SK-N-MC (cell line): ENCODE measurements around the gene KCNJ18.
"Not testable (repeated sequence)": the region's sequence is repeated elsewhere in the genome, so short reads cannot be mapped to it uniquely, and the experiment has no call there.

ENCODE experiments used
- EZH2 ChIP-seq: fragments of 200-600 bp; sonication (generic); IDR thresholded peaks from one replicate; pipeline ENCODE4 v1.6.1; 2017; ENCODE audit warnings: antibody characterized with exemption
- FOXP2 ChIP-seq: optimal IDR thresholded peaks from 2 replicates; pipeline ENCODE3; 2011; ENCODE audit warnings: mild to moderate bottlenecking, moderate library complexity; ENCODE audit not compliant: insufficient read depth; ENCODE audit errors: extremely low read length, control extremely low read depth
- POLR2AphosphoS5 ChIP-seq: IDR thresholded peaks from 2 replicates; pipeline ENCODE4 v1.6.1; 2012; ENCODE audit warnings: mild to moderate bottlenecking, low read depth, low read length, borderline replicate concordance

DNA sequence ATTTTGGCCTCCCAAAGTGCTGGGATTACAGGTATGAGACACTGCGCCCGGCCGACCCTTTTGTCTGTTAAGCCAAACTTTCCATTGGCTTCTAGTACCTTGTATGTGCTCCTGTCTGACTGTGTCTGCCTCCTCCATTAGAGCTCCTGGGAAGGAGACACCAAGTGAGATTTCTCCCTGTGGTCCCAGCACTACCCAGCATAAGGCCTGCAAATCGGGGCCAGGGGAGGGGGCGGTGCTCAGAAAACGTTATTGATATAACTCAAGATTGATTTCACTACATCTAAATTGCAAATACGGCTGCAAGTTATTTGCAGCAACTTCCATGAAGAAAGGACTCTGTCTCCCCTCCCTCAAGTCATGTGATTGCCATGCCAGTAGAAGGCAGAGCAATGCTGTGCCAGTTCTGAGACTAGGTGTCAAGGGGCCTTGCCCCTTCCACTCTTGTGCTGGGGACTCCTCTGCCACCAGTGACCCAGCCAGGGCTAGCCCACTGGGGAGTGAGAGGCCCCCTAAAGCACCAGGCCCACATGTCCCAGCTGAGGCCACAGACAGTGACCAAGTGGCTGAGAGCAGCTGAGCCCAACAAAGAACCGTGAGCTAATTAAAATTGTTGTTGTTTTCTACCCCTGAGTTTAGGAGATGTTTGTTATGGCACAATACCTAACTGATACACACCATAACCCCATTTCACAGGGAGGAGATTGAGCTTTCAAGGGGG lies 55.0 kb downstream of the KCNJ18 start:
- TF ChIP-seq POLR2AphosphoS5, EZH2, FOXP2: not testable (repeated sequence)
